SU-DHL-6 (cell line): ENCODE measurements around the gene XPNPEP2.

Experiments used
- H2AFZ ChIP-seq: fragments of 200-600 bp; sonication (generic); 2 replicates; pipeline ENCODE4 v1.6.1; 2014; ENCODE audit warnings: low read depth, mild to moderate bottlenecking, moderate library complexity, mixed read lengths, antibody characterized with exemption, low read length; ENCODE audit not compliant: severe bottlenecking
- H3F3A ChIP-seq: fragments of 200-600 bp; shearing (Covaris generic); 2 replicates; pipeline ENCODE4 v1.6.0; 2016; ENCODE audit warnings: antibody characterized with exemption, mild to moderate bottlenecking; ENCODE audit not compliant: insufficient read depth
- H3K27ac ChIP-seq: fragments of 200-600 bp; sonication (generic); 2 replicates; pipeline ENCODE4 v1.5.1; 2016; ENCODE audit warnings: low read depth, mild to moderate bottlenecking, low read length, moderate library complexity, mixed read lengths
- H3K27me3 ChIP-seq: fragments of 200-600 bp; sonication (generic), shearing (Covaris generic); 2 replicates; pipeline ENCODE4 v1.6.0; 2014; ENCODE audit warnings: mild to moderate bottlenecking, low read length
- H3K36me3 ChIP-seq: fragments of 200-600 bp; sonication (generic); 2 replicates; pipeline ENCODE4 v1.6.1; 2014; ENCODE audit warnings: mild to moderate bottlenecking, low read length, mixed read lengths
- H3K4me2 ChIP-seq: fragments of 300-600, 200-600 bp; shearing (Covaris generic), sonication (generic); 2 replicates; pipeline ENCODE4 v1.6.0; 2014; ENCODE audit warnings: low read length, low read depth, mild to moderate bottlenecking; ENCODE audit not compliant: poor library complexity, severe bottlenecking
- H3K4me3 ChIP-seq: fragments of 200-600 bp; sonication (generic); 2 replicates; pipeline ENCODE4 v1.5.1; 2014; ENCODE audit warnings: antibody characterized with exemption, low read length, mild to moderate bottlenecking, mixed read lengths; ENCODE audit not compliant: insufficient read depth, poor library complexity, severe bottlenecking
- H3K79me2 ChIP-seq: fragments of 200-600 bp; sonication (generic); 2 replicates; pipeline ENCODE4 v1.6.1; 2014; ENCODE audit warnings: mild to moderate bottlenecking, low read length, moderate library complexity; ENCODE audit not compliant: insufficient read depth
- H3K9ac ChIP-seq: fragments of 200-600 bp; sonication (generic); 2 replicates; pipeline ENCODE4 v1.7.0; 2014; ENCODE audit warnings: mild to moderate bottlenecking, low read length
- H3K9me2 ChIP-seq: fragments of 200-600 bp; sonication (generic); replicated peaks from 2 replicates; pipeline ENCODE4 v1.6.1; 2014; ENCODE audit warnings: low read length; ENCODE audit not compliant: insufficient read depth
- H3K9me3 ChIP-seq: fragments of 200-600 bp; sonication (generic); 2 replicates; pipeline ENCODE4 v1.6.1; 2014; ENCODE audit warnings: low read length, mixed read lengths; ENCODE audit not compliant: insufficient read depth
- H4K20me1 ChIP-seq: fragments of 200-600 bp; sonication (generic); 2 replicates; pipeline ENCODE4 v1.6.1; 2014; ENCODE audit warnings: low read depth, mild to moderate bottlenecking, antibody characterized with exemption, low read length, moderate library complexity, mixed read lengths
- CTCF ChIP-seq: fragments of 200-600 bp; sonication (generic); IDR thresholded peaks from one replicate; pipeline ENCODE4 v1.5.1; 2017; ENCODE audit warnings: antibody characterized with exemption, mild to moderate bottlenecking, low read length, moderate library complexity; ENCODE audit not compliant: insufficient read depth, poor library complexity, severe bottlenecking
- EZH2phosphoT487 ChIP-seq: fragments of 200-600 bp; sonication (generic), shearing (Covaris generic); conservative IDR thresholded peaks from 2 replicates; pipeline ENCODE4 v1.6.1; 2018; ENCODE audit warnings: mild to moderate bottlenecking, antibody characterized with exemption, low read length, moderate library complexity, mixed read lengths

Gene XPNPEP2

GRCh38 chrX:129790146-129790545, 51.4 kb downstream of the XPNPEP2 start:
- Histone ChIP-seq H4K20me1 (no peaks in the 10 kb centered on the region), H3K9ac (no peak overlapping the region), H3K27me3 (no peaks in the 10 kb centered on the region), H3K36me3 (no peaks in the 10 kb centered on the region), H3K79me2 (peaks cover 23% of the 10 kb centered on the region), H3K27ac (no peak overlapping the region), H2AFZ (no peak overlapping the region), H3K9me3 (no peaks in the 10 kb centered on the region), H3K9me2 (no peaks in the 10 kb centered on the region), H3K4me2 (no peak overlapping the region), H3F3A (peaks cover 13% of the 10 kb centered on the region), H3K4me3 (no peak overlapping the region)
- TF ChIP-seq EZH2phosphoT487 (no peak), CTCF (no peak)

- no peak for TF ChIP-seq EZH2phosphoT487
- TF ChIP-seq CTCF, result no peak
- Histone ChIP-seq H3K36me3 (no peaks in the 10 kb centered on the region), H3K79me2 (peaks cover 16% of the 10 kb centered on the region), H3F3A (peaks cover 8% of the 10 kb centered on the region), H4K20me1 (no peaks in the 10 kb centered on the region), H3K9ac (no peak overlapping the region), H3K9me2 (no peaks in the 10 kb centered on the region), H2AFZ (no peak overlapping the region), H3K4me3 (no peak overlapping the region), H3K4me2 (no peak overlapping the region), H3K9me3 (no peaks in the 10 kb centered on the region), H3K27me3 (no peaks in the 10 kb centered on the region), H3K27ac (no peak overlapping the region)
Measured at GRCh38 chrX:129790808-129791207, 52.0 kb downstream of the XPNPEP2 start.

- H3K27me3 ChIP-seq, result no peaks in the 10 kb centered on the region
- peaks cover 10% of the 10 kb centered on the region for H3F3A ChIP-seq
- H4K20me1 ChIP-seq, result no peaks in the 10 kb centered on the region
- H3K4me2 ChIP-seq, result no peak overlapping the region
- H3K9ac ChIP-seq, result no peak overlapping the region
- no peaks in the 10 kb centered on the region for H3K9me3 ChIP-seq
- no peak overlapping the region for H3K27ac ChIP-seq
- H2AFZ ChIP-seq, result no peak overlapping the region
- TF ChIP-seq EZH2phosphoT487 (no peak), CTCF (no peak)
- no peak overlapping the region for H3K4me3 ChIP-seq
- H3K36me3 ChIP-seq, result no peaks in the 10 kb centered on the region
- peaks cover 12% of the 10 kb centered on the region for H3K79me2 ChIP-seq
- H3K9me2 ChIP-seq, result no peaks in the 10 kb centered on the region
Measured at GRCh38 chrX:129791336-129791735, 52.6 kb downstream of the XPNPEP2 start.
